Measurements from ENCODE around the gene ATP2A3.

DNA sequence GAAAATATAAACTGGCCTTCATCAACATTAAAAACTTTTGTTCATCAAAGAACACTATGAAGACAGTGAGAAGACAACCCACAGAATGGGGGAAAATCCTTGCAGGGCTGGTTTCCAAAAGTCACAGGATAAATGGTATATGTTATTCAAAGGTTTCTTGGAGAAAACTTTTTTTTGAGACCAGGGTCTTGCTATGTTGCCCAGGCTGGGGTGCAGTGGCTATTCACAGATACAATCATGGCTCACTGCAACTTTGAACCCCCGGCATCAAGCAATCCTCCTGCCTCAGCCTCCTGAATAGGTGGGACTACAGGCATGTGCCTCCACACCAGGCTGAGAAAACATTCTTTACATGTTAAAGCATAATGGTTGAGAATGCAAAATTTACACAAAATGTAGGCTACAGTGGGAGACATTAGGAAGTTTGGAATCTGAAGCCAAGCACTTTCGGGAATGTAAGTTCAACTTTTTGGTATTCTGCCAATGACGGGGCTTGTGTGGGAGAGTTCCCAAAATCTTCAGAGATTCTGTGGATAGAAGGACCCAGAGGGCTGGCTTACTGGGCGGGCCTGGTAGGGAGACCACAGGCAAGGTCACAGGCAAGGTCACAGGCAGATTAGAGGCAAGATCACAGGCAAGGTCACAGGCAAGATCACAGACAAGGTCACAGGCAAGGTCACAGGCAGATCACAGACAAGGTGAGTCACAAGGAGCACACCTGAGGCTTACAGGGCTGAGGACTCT lies 24.2 kb upstream of the ATP2A3 start:
- TF ChIP-seq, protein P1, sequence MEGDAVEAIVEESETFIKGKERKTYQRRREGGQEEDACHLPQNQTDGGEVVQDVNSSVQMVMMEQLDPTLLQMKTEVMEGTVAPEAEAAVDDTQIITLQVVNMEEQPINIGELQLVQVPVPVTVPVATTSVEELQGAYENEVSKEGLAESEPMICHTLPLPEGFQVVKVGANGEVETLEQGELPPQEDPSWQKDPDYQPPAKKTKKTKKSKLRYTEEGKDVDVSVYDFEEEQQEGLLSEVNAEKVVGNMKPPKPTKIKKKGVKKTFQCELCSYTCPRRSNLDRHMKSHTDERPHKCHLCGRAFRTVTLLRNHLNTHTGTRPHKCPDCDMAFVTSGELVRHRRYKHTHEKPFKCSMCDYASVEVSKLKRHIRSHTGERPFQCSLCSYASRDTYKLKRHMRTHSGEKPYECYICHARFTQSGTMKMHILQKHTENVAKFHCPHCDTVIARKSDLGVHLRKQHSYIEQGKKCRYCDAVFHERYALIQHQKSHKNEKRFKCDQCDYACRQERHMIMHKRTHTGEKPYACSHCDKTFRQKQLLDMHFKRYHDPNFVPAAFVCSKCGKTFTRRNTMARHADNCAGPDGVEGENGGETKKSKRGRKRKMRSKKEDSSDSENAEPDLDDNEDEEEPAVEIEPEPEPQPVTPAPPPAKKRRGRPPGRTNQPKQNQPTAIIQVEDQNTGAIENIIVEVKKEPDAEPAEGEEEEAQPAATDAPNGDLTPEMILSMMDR (conservative IDR thresholded peaks at IDR 0.05; ENCODE audit: low read length) = no peak
- TF ChIP-seq EZH2phosphoT487 (IDR thresholded peaks at IDR 0.05; ENCODE audit: borderline replicate concordance) = no peak
